NT2/D1 (cell line): ENCODE data around the gene TFAP2E.
A peak's percentile ranks its signal among the peaks of the same experiment; 100 is the strongest.

ENCODE experiments used
- DNase-seq: peaks from one replicate; pipeline ENCODE4 v3.0.0-alpha.2; 2011; ENCODE audit warnings: low read depth, low spot score
- H3K27me3 ChIP-seq: 2 replicates; pipeline ENCODE4 v1.6.0; 2011; ENCODE audit warnings: mild to moderate bottlenecking; ENCODE audit not compliant: insufficient read length, insufficient read depth
- H3K36me3 ChIP-seq: 2 replicates; pipeline ENCODE4 v1.6.1; 2011; ENCODE audit warnings: mild to moderate bottlenecking, low read length, mixed read lengths; ENCODE audit not compliant: insufficient read depth, insufficient read length
- H3K4me1 ChIP-seq: 2 replicates; pipeline ENCODE4 v1.5.1; 2011; ENCODE audit not compliant: insufficient read depth, insufficient read length
- H3K4me3 ChIP-seq: 2 replicates; pipeline ENCODE4 v1.5.1; 2011; ENCODE audit warnings: low read depth; ENCODE audit not compliant: insufficient read length
- H3K9ac ChIP-seq: 2 replicates; pipeline ENCODE4 v1.6.0; 2011; ENCODE audit warnings: low read depth; ENCODE audit not compliant: insufficient read length
- H3K9me3 ChIP-seq: 2 replicates; pipeline ENCODE4 v1.5.1; 2011; ENCODE audit warnings: mild to moderate bottlenecking, low read length; ENCODE audit not compliant: insufficient read depth
- SUZ12 ChIP-seq: IDR thresholded peaks from 2 replicates; pipeline ENCODE4 v1.6.1; 2011; ENCODE audit not compliant: insufficient read length, insufficient read depth; ENCODE audit errors: extremely low read depth
- YY1 ChIP-seq: IDR thresholded peaks from 2 replicates; pipeline ENCODE4 v1.6.1; 2011; ENCODE audit not compliant: insufficient read length, insufficient read depth
- ZNF274 ChIP-seq: IDR thresholded peaks from 2 replicates; pipeline ENCODE4 v1.6.1; 2011; ENCODE audit warnings: mild to moderate bottlenecking, low read depth, low read length

Gene TFAP2E

DNA sequence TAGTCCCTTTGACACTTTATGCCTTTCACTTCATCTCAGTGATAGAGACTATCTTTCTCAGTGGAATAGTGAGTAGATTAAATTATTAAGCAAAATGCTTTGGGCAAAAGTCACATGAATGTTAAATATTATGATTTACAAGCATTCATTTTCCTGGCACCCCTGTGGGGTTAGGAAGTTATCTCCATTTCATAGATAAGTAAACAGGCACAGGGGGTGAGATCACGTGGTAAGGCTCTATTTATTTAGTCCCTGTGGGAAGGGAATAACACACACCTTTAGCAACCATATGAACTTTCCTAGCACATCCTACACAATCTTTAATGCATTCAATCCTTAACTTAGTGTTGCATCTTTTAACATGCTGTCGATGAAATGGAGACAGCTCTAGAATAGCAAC, 55.9 kb downstream of the TFAP2E start:
- no peak overlapping the region for H3K9ac ChIP-seq
- no peak for TF ChIP-seq SUZ12
- no peak for TF ChIP-seq YY1
- no peaks in the 10 kb centered on the region for H3K4me1 ChIP-seq
- peaks cover 80% of the 10 kb centered on the region for H3K36me3 ChIP-seq
- no peak overlapping the region for H3K4me3 ChIP-seq
- H3K9me3 ChIP-seq = no peaks in the 10 kb centered on the region
- DNase-seq = no peak
- no peaks in the 10 kb centered on the region for H3K27me3 ChIP-seq

DNA sequence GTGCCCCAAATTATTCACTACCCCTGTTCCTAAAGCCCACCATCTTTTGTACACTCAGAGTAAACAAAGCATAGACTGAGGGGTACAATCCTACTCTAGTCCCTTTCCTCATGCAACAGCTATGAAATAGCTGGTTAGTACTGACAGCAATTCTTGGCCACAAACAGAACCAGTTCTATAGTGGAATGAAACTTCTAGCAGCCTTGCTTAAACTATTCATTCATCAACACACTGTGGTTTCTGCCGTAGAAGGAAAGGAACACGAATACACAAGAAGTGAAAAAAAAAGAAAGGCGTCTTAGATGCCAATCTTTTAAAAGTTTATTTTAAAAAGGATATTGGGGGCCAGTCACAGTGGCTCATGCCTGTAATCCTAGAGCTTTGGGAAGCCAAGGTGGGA, 58.3 kb downstream of the TFAP2E start:
- H3K9ac ChIP-seq = no peak overlapping the region
- H3K4me3 ChIP-seq = no peak overlapping the region
- no peaks in the 10 kb centered on the region for H3K4me1 ChIP-seq
- H3K27me3 ChIP-seq = no peaks in the 10 kb centered on the region
- no peak for TF ChIP-seq ZNF274
- H3K9me3 ChIP-seq = no peaks in the 10 kb centered on the region
- DNase-seq = no peak
- H3K36me3 ChIP-seq = peaks cover 93% of the 10 kb centered on the region

- H3K36me3 ChIP-seq = peaks cover 82% of the 10 kb centered on the region
- H3K9me3 ChIP-seq = no peaks in the 10 kb centered on the region
- no peak overlapping the region for H3K4me3 ChIP-seq
- H3K27me3 ChIP-seq = no peaks in the 10 kb centered on the region
- TF ChIP-seq ZNF274 (no peak), SUZ12 (no peak), YY1 (no peak)
- DNase-seq = no peak
- no peaks in the 10 kb centered on the region for H3K4me1 ChIP-seq
- no peak overlapping the region for H3K9ac ChIP-seq
These were observed 60.4 kb downstream of the TFAP2E start for GRCh38 chr1:35633547-35633946.

DNA sequence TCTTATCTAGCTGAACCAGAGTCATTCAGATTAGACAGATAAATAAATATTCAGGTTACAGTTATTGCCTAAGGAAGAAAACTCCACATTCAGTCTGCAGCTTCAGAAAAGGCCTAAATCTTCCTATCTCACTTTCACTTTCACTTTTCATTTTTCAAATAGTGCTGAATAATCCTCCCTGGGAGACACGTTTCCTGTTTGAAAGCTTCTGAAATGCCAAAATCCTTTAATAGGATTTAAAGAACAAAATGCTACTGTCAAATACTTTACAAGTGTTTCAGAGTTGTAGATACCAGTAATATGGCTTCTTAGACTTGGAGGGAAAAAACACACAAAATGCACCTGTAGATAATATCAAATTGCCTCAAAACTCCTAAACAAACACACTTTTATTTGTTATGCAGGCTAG, 64.3 kb downstream of the TFAP2E start:
- H3K4me1 ChIP-seq = no peaks in the 10 kb centered on the region
- no peak for DNase-seq
- peaks cover 7% of the 10 kb centered on the region; the same call in 1 of the 2 replicates for H3K9me3 ChIP-seq
- peaks cover 63% of the 10 kb centered on the region for H3K36me3 ChIP-seq
- H3K27me3 ChIP-seq = no peaks in the 10 kb centered on the region
- H3K4me3 ChIP-seq = no peak overlapping the region
- TF ChIP-seq YY1 (no peak), ZNF274 (no peak), SUZ12 (no peak)
- H3K9ac ChIP-seq = no peak overlapping the region

- Histone ChIP-seq H3K27me3 (peaks cover 7% of the 10 kb centered on the region), H3K4me1 (no peaks in the 10 kb centered on the region), H3K9ac (peak overlapping the region; percentile 100), H3K4me3 (peak overlapping the region; percentile 90), H3K9me3 (peaks cover 7% of the 10 kb centered on the region; the same call in 1 of the 2 replicates), H3K36me3 (peaks cover 35% of the 10 kb centered on the region)
- no peak for DNase-seq
- TF ChIP-seq SUZ12 (no peak), ZNF274 (no peak), YY1 (no peak)
These were observed 67.5 kb downstream of the TFAP2E start for GRCh38 chr1:35640380-35641232.

DNA sequence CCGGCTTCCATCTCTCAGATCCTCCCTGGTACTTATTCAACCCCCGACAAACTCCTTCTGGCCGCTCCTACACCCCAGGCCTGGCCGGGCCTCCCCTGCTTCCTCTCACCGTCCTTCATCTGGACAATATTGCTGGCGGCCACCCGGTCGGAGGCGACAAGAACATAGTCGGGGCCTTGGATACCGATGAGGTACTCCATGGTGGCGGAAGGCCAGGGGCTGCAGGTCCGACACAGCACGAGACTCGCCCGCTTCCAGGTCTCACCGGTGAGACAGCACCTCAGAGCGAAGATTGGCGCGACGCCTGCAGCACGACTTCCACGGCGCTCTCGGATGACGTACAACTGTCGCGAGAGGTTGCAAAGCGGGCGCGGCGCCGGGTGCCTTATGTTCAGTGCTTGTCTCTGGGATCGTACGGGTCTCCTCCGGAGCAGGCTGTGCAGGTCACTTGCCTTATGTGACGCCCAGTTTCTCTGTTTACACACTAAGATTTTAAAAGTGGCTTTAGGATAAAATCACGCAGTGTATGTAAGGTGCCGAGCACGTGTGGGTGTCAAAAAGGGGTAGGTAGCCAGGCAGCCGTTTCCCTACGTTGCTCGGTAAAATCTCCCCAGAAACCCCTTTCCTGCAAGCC, 68.2 kb downstream of the TFAP2E start, which contains the start of gene PSMB2:
PSMB2 (minus strand) TSS at position 294 of the 634 bp plus-strand sequence; CDS start at position 200, 94 bp downstream.
- peaks cover 28% of the 10 kb centered on the region for H3K36me3 ChIP-seq
- peaks cover 7% of the 10 kb centered on the region; the same call in 1 of the 2 replicates for H3K9me3 ChIP-seq
- peak within 1 kb of the TSS; percentile 100 for H3K9ac ChIP-seq
- TF ChIP-seq SUZ12 = no peak
- TF ChIP-seq ZNF274 = no peak
- TF ChIP-seq YY1 = no peak
- peaks cover 11% of the 10 kb centered on the region for H3K27me3 ChIP-seq
- DNase-seq = peak; percentile 99
- H3K4me3 ChIP-seq = peak within 1 kb of the TSS; percentile 90
- no peaks in the 10 kb centered on the region for H3K4me1 ChIP-seq

- TF ChIP-seq ZNF274 (no peak), SUZ12 (no peak), YY1 (no peak)
- Histone ChIP-seq H3K4me1 (no peaks in the 10 kb centered on the region), H3K36me3 (peaks cover 25% of the 10 kb centered on the region), H3K27me3 (peaks cover 15% of the 10 kb centered on the region), H3K4me3 (peak overlapping the region; percentile 37), H3K9me3 (peaks cover 7% of the 10 kb centered on the region; the same call in 1 of the 2 replicates), H3K9ac (peak overlapping the region; percentile 100)
- no peak for DNase-seq
These were observed 69.4 kb downstream of the TFAP2E start for GRCh38 chr1:35642471-35642955.
